Endothelial cell of umbilical vein (primary cell): ENCODE results near the gene IL16. TPM values are rescaled to one million over a fixed set of nuclear protein-coding genes. Genes with fewer than 3 reads are reported as not detected.

Experiments used
- BruUV-seq: library from RNA; stranded (reverse); fragments of 400-500 nt; replicated peaks from 2 replicates; lab custom pipeline; 2021; lab: Mats Ljungman, UMichigan
- CTCF ChIA-PET: fragments of 300-600, 350-600 bp; sonication (Branson Sonifier 250); formaldehyde crosslinking; loops from one replicate; lab custom pipeline; 2021; ENCODE audit warnings: antibody characterized with exemption, inconsistent platforms; lab: Charles Lee
- POLR2A ChIA-PET: fragments of 300-600, 350-600 bp; sonication (Branson Sonifier 250); formaldehyde crosslinking; loops from one replicate; lab custom pipeline; 2021; ENCODE audit warnings: antibody characterized with exemption, inconsistent platforms; lab: Charles Lee
- DNase-seq: peaks from one replicate; pipeline ENCODE4 v3.0.0-alpha.2; 2011; ENCODE audit warnings: low read depth, low spot score
- FAIRE-seq: peaks from 2 replicates; lab custom pipeline; 2011; peaks lifted over from hg19 to GRCh38; lab: Jason Lieb, UNC
- H2AFZ ChIP-seq: 2 replicates; pipeline ENCODE4 v1.6.0; 2012; ENCODE audit warnings: low read depth, low read length, control low read depth, inconsistent platforms
- H3K27ac ChIP-seq: 2 replicates; pipeline ENCODE4 v1.5.1; 2011; ENCODE audit warnings: low read depth, mild to moderate bottlenecking, control low read depth, low read length, moderate library complexity; ENCODE audit not compliant: insufficient read depth
- H3K27me3 ChIP-seq, 2 experiments: 2 replicates each; pipeline versions ENCODE4 v1.6.0 to v1.6.1; 2011; ENCODE audit warnings: low read length in 2 of 2, mixed read lengths in 1 of 2; ENCODE audit not compliant: control insufficient read depth in 2 of 2, insufficient read depth in 2 of 2
- H3K36me3 ChIP-seq, 2 experiments: 2 replicates in 1 of 2; 3 replicates in 1 of 2; pipeline ENCODE4 v1.5.1; 2011; ENCODE audit warnings: low read length in 2 of 2, mild to moderate bottlenecking in 1 of 2, moderate library complexity in 1 of 2; ENCODE audit not compliant: control insufficient read depth in 2 of 2, insufficient read depth in 2 of 2; ENCODE audit errors: extremely low read depth in 1 of 2
- H3K4me1 ChIP-seq: 3 replicates; pipeline ENCODE4 v1.5.1; 2011; ENCODE audit warnings: mild to moderate bottlenecking, low read length; ENCODE audit not compliant: control insufficient read depth, insufficient read depth; ENCODE audit errors: extremely low read depth
- H3K4me2 ChIP-seq: 2 replicates; pipeline ENCODE4 v1.6.1; 2011; ENCODE audit warnings: low read length, control low read depth, mixed read lengths; ENCODE audit not compliant: insufficient read depth
- H3K4me3 ChIP-seq, 3 experiments: fragments of 200-600 bp in 1 of 3; sonication (generic), shearing (Covaris generic) in 1 of 3; replicated peaks in 1 of 3; 2 replicates each; pipeline ENCODE4 v1.5.1; 2011 to 2016; ENCODE audit warnings: control low read depth in 3 of 3, low read length in 3 of 3, mild to moderate bottlenecking in 2 of 3, inconsistent platforms in 1 of 3, low read depth in 1 of 3, moderate library complexity in 1 of 3; ENCODE audit not compliant: insufficient read depth in 1 of 3
- H3K79me2 ChIP-seq: 2 replicates; pipeline ENCODE4 v1.6.0; 2012; ENCODE audit warnings: low read length, inconsistent platforms; ENCODE audit not compliant: control insufficient read depth, insufficient read depth
- H3K9ac ChIP-seq: replicated peaks from 2 replicates; pipeline ENCODE3; 2011; ENCODE audit warnings: low read length, control low read depth; ENCODE audit not compliant: insufficient read depth; ENCODE audit errors: extremely low read depth
- H3K9me1 ChIP-seq: replicated peaks from 3 replicates; pipeline ENCODE4 v1.6.0; 2011; ENCODE audit warnings: mild to moderate bottlenecking, low read length; ENCODE audit not compliant: control insufficient read depth, insufficient read depth; ENCODE audit errors: extremely low read depth
- H3K9me3 ChIP-seq: replicated peaks from 2 replicates; pipeline ENCODE4 v1.5.1; 2012; ENCODE audit warnings: low read length, inconsistent platforms; ENCODE audit not compliant: control insufficient read depth, insufficient read depth
- H4K20me1 ChIP-seq: replicated peaks from 2 replicates; pipeline ENCODE3; 2011; ENCODE audit warnings: mild to moderate bottlenecking, low read length; ENCODE audit not compliant: control insufficient read depth, insufficient read depth; ENCODE audit errors: extremely low read depth
- CTCF ChIP-seq, 2 donors: IDR thresholded peaks; 1 replicate in 1 of 2; 2 replicates in 1 of 2; pipeline ENCODE4 v1.5.1; 2011; ENCODE audit warnings: low read length in 2 of 2, mild to moderate bottlenecking in 2 of 2, moderate library complexity in 2 of 2, control low read depth in 1 of 2, inconsistent platforms in 1 of 2, low read depth in 1 of 2; ENCODE audit not compliant: insufficient read depth in 1 of 2; ENCODE audit errors: extremely low read depth in 1 of 2
- EZH2 ChIP-seq: IDR thresholded peaks from 2 replicates; pipeline ENCODE4 v1.6.1; 2012; ENCODE audit warnings: borderline replicate concordance, low read depth, mild to moderate bottlenecking, moderate library complexity, low read length, inconsistent platforms; ENCODE audit not compliant: severe bottlenecking
- FOS ChIP-seq: IDR thresholded peaks from 2 replicates; pipeline ENCODE4 v1.6.1; 2011; ENCODE audit warnings: mild to moderate bottlenecking, low read length, moderate library complexity, borderline replicate concordance; ENCODE audit not compliant: insufficient read depth
- GATA2 ChIP-seq: IDR thresholded peaks from 2 replicates; pipeline ENCODE4 v1.7.0; 2011; ENCODE audit warnings: low read depth, mild to moderate bottlenecking, moderate library complexity, mixed read lengths, low read length; ENCODE audit not compliant: insufficient read length, insufficient read depth
- JUN ChIP-seq: IDR thresholded peaks from 2 replicates; pipeline ENCODE4 v1.6.1; 2011; ENCODE audit warnings: borderline replicate concordance, low read depth; ENCODE audit not compliant: insufficient read length, insufficient read depth
- MYC ChIP-seq: IDR thresholded peaks from one replicate; pipeline ENCODE4 v1.6.1; 2011; ENCODE audit warnings: mild to moderate bottlenecking, low read depth, low read length
- POLR2A ChIP-seq: IDR thresholded peaks from 2 replicates; pipeline ENCODE4 v1.6.1; 2012; ENCODE audit warnings: low read depth, mild to moderate bottlenecking, control low read depth, low read length
- POLR2AphosphoS5 ChIP-seq: IDR thresholded peaks from 2 replicates; pipeline ENCODE4 v1.6.1; 2012; ENCODE audit warnings: low read depth, mild to moderate bottlenecking, control low read depth, low read length, moderate library complexity; ENCODE audit not compliant: insufficient read depth
- dilution Hi-C: fragments of 300-500 bp; cut with MboI; formaldehyde crosslinking; loops from one replicate; pipeline ENCODE4 v1.15.0; 2019; ENCODE audit warnings: low sequenced_read_pairs; ENCODE audit not compliant: extremely low pct_ligation_motif_present
- intact Hi-C: fragments of 100-400 bp; cut with micrococcal nuclease; formaldehyde crosslinking; loops from one replicate; pipeline ENCODE4 v1.10.0; 2022
- polyA plus RNA-seq, 4 experiments: library from polyadenylated mRNA; depleted of rRNA in 3 of 4; stranded (reverse) in 3 of 4; unstranded in 1 of 4; fragments of >200 nt; gene quantifications; 2 replicates each; pipeline versions ENCODE4 v1.2.1 to v1.2.3, GENCODE V29; 2011 to 2012; ENCODE audit warnings: missing spikeins in 1 of 4
- total RNA-seq: library from RNA; stranded (reverse); gene quantifications from 2 replicates; pipeline ENCODE4 v1.2.3, GENCODE V29; 2021
- TF ChIP-seq, protein P1 (sequence below): IDR thresholded peaks from 2 replicates; pipeline ENCODE4 v1.6.1; 2011; ENCODE audit not compliant: insufficient read depth, insufficient read length

The IL16 gene
- total and polyA plus RNA-seq, 2 donors (not counting 3 experiments of a cell fraction or from before 2014, with no cell fraction given), result 0.29 to 2.1 TPM

DNA sequence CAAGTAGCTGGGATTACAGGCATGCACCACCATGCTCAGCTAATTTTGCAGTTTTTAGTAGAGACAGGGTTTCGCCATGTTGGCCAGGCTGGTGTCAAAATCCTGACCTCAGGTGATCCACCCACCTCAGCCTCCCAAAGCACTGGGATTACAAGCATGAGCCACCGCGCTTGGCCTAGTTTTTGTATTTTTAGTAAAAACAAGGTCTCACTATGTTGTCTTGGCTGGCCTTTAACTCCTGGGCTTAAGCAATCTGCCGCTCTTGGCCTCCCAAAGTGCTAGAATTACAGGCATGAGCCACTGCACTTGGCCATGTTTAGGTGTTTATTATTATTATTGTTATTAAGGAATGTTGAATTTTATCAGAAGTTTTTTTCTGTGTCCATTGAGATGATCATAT lies 14.7 kb downstream of the IL16 start:
- Histone ChIP-seq H4K20me1 (no peaks in the 10 kb centered on the region), H3K9me1 (no peaks in the 10 kb centered on the region), H3K9me3 (no peaks in the 10 kb centered on the region), H3K79me2 (no peaks in the 10 kb centered on the region), H2AFZ (no peak overlapping the region), H3K9ac (no peak overlapping the region), H3K4me2 (no peak overlapping the region), H3K4me3 (no peak overlapping the region), H3K27ac (no peak overlapping the region), H3K36me3 (no peaks in the 10 kb centered on the region), H3K4me1 (no peaks in the 10 kb centered on the region), H3K27me3 (no peaks in the 10 kb centered on the region)
- TF ChIP-seq FOS (no peak), EZH2 (no peak), POLR2A (no peak), GATA2 (no peak), JUN (no peak), MYC (no peak), POLR2AphosphoS5 (no peak), CTCF (IDR thresholded peaks at IDR 0.05; ENCODE audit: extremely low read depth in 1 of 2, insufficient read depth in 1 of 2, low read depth in 1 of 2, low read length in 2 of 2) (no peak)
- TF ChIP-seq, protein P1, sequence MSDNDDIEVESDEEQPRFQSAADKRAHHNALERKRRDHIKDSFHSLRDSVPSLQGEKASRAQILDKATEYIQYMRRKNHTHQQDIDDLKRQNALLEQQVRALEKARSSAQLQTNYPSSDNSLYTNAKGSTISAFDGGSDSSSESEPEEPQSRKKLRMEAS, result no peak
- no peak for FAIRE-seq
- intact Hi-C loops (no loop called here), dilution Hi-C loops (no loop called here)
- no peak for DNase-seq
- POLR2A ChIA-PET, result no interaction called here
- CTCF ChIA-PET, result no interaction called here
- no TSS peak for BruUV-seq
